GM21360 (cell line): ENCODE measurements around the gene TAS2R41.
A peak's percentile ranks its signal among the peaks of the same experiment; 100 is the strongest.

Source experiments
- ATAC-seq: cut with Tn5 transposase; IDR thresholded peaks from one replicate; pipeline ENCODE4 v1.9.1; 2021; ENCODE audit warnings: mild to moderate bottlenecking, moderate library complexity; ENCODE audit not compliant: unreplicated experiment

TAS2R41 gene, protein sequence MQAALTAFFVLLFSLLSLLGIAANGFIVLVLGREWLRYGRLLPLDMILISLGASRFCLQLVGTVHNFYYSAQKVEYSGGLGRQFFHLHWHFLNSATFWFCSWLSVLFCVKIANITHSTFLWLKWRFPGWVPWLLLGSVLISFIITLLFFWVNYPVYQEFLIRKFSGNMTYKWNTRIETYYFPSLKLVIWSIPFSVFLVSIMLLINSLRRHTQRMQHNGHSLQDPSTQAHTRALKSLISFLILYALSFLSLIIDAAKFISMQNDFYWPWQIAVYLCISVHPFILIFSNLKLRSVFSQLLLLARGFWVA

DNA sequence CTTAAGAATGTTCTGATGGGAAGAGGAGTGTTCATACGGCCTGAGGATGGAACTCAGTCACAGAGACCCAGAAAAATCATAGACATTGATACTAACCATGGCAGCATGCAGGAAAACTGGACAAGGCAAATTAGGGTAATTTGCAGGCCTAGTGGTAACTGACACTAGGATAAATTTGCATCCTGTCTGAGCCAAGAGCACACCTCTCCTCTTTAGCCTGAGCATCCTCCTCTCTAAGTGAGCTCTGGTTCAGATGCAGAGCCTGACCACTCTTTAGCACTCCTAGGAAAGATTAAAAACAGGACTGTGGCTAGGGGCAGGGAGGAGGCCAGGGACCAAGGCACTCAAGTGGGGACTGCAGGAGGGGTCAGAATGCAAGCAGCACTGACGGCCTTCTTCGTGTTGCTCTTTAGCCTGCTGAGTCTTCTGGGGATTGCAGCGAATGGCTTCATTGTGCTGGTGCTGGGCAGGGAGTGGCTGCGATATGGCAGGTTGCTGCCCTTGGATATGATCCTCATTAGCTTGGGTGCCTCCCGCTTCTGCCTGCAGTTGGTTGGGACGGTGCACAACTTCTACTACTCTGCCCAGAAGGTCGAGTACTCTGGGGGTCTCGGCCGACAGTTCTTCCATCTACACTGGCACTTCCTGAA, at the start of gene TAS2R41:
Gene TAS2R41, plus strand, starts transcription at position 373 of the 650 bp plus-strand sequence. Its CDS starts 0 bp downstream, at position 373.
- ATAC-seq: no peak

DNA sequence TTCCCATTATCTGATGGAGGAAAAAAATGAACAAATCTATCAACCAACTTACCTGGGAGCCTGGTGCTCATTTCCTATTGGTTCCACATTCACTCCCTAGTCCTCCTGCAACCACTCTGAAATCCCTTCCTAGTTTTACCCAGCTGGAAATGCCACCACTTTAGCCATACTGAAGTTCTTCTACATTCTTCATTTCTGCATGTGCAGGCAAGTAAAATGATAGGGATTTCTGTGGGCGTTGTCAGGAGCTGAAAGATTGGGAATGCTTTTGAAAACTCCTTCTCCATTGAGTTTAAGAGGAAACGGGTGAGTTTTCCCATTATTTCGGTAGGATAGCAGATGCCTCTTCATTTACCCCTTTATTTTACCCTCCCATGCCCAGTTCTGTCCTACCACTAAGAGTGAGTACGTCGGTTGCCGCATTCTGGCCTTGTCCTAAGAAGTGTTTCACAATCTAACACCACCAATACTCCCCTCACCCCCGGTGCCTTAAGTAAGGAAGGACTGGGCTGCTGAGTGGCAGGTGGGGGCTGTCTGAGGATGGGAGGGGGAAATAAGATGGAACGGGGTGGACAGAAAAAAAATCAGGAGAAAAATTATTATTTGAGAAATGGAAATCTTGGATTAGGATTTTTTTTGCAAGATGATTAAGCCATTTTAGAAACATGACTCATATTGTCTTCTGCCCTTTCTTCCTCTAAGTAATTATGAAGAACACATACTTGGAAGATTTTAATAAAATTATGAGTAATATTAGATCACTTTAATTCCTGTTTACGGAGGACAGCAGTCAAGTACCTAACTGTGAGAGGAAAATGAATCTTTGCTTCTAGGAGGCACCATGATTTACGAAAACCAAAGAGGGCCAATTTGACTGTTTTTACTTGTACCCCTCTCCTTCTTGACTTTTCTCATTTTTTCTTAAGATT, 47.6 kb upstream of the TAS2R41 start:
- ATAC-seq: no peak

DNA sequence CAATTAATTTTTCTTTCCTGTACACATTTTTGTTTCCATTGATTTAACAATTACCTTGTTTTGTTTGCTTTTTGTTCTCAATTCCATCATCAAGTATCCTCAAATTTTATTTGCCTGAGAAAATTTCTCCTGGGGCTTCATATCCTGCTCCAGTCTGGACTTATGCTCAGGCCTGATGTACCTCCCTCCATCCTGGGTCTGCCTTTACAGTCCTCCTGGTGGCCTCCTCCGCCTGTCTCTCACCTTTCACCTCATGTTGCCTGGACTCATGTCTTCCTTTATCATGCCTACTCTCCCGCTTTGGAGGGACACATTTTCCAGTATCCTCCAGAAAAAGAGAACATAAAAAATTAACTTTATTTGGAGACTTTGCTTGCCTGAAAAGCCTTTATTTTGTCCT, 46.6 kb upstream of the TAS2R41 start:
- ATAC-seq: no peak

DNA sequence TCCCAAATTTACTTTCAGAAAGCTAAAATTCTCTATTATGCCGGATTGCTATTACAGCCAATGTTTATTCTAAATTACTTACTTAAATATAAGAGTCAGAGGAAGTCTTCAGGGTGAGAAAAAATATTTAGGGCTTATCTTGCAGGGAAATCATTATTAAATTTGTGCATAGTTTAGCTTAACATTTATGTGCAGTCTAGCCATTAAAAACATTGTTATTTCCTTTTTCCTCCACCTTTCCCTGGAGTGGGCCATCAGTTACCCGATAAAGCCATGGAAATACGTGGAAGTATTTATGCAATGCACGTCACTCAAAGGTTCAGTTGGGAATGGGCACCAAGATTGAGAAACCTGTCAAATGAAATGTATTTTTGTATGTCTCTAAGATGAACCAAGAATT, 43.9 kb upstream of the TAS2R41 start:
- ATAC-seq: no peak

DNA sequence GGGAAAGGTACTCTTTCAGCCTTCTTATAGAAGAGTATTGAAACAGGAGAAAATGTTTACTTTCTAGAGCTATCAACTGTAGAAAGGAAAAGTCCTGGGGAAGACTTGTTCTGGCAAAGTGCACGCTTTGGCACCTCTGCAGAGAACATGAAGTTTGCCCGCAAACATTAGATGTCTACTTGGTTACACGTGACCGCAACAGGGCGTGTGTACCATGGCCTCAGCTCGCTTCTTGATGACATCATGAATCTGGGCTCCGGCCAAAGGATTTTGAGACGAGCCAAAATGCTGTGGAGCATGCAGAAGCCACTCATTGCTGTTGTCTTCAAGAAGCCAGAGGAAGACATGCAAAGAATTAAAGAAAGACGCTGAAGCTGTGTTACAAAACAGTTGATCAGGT, 43.0 kb upstream of the TAS2R41 start:
- no peak for ATAC-seq

DNA sequence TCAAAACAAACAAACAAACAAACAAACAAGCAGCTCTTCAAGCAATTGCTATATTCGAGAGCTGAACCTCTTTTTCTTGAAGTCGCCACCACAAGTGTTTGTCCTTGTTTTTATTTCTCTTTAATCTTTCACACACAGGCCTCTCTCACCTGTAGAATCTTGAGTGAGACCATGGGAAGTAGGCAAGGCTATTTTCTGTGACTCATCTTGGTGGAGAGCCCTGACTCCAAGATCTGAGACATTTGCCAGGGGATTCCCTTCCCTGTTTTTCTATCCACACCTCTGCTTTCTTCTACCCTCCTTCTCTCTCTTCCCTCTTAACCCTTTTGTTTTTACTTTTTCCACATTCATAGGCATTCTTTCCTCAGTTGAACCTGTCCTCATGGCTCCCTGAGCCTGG, 42.4 kb upstream of the TAS2R41 start:
- no peak for ATAC-seq

DNA sequence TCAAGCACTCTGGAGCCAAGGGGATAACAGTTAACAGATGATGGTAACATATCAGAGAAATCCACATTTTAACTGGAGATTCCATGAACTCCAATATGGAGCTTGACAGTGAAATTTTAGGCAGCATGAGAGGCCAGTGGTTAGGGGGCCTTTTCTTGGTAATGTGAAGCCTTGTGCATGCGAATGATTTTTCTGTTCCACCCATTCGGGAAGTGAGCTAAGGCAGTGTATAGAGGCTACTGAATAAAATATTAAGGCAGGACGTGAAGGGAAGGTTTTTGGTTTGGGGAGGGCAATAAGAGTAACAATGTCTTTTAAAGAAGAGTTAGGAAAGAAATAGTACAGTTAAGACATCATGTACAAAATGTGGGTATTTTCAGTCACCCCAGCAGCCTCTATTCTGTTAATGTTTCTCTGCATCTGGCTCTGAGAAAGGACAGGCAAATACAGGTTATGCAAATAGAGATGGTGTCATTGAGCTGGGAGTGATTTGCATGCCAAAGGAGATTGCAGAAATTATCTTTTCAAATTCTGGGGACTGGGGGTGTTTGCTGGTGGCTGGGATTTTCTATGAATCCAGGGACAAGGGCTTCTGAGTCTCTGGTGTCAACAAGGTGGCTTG, 41.2 kb upstream of the TAS2R41 start:
- ATAC-seq: peak; percentile 53

DNA sequence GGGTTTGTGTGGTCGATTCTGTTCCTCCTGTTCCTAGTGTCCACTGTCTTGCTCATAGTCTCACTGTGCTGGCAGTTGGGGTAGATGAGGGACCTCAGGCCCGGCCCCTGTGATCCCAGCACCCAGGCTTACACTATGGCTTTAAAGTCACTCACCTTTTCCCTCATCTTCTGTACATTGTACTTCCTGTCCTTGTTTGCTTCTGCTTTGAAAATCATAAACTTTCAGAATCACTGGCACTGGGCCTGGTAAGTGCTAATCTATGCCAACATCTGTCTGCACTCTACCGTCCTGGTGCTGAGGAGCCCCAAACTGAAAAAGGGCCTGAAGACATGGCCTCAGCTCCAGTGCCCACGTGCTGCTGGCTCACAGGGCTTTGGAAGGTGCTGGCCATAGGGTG, 40.1 kb upstream of the TAS2R41 start:
- ATAC-seq: peak; percentile 40

DNA sequence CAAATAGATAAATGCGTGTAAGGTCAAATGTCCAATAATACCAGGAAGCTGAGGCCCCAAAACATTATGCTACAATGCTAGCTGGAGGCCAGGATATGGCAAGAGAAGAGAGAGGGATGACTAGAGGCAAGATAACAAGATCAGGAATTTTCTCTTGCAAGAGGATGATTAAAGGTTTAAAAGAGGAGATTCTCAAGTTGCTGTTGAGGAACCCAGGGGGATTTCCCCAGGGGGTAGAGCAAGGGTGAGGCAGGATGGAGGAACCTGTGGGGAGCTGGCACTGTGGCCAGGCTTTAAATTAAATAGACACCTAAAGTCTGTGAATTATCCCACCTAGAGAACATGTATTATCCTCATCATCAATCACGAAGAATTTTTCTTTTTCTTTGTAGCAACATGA, 37.8 kb upstream of the TAS2R41 start:
- no peak for ATAC-seq

DNA sequence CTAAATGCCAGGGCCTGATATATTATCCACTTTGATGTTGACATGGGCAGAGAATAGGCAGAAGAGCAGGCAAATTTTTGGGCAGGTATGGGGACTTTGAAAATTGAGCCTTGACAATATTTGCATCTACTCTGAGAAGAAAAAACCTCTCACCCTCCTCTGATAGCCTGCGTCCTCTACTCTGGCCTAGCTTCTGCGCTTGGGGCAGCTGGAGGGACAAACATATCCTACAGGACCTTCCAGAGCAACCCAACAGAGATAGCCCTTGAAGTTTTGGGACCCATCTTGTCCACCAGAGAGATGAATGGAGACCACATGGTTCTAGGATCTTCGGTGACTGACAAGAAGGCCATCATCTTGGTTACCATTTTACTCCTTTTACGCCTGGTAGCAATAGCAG, 34.5 kb upstream of the TAS2R41 start, which contains the start of gene TAS2R60:
Gene TAS2R60, plus strand, starts transcription at position 301 of the 400 bp plus-strand sequence. Its CDS starts 0 bp downstream, at position 301.
- no peak for ATAC-seq

DNA sequence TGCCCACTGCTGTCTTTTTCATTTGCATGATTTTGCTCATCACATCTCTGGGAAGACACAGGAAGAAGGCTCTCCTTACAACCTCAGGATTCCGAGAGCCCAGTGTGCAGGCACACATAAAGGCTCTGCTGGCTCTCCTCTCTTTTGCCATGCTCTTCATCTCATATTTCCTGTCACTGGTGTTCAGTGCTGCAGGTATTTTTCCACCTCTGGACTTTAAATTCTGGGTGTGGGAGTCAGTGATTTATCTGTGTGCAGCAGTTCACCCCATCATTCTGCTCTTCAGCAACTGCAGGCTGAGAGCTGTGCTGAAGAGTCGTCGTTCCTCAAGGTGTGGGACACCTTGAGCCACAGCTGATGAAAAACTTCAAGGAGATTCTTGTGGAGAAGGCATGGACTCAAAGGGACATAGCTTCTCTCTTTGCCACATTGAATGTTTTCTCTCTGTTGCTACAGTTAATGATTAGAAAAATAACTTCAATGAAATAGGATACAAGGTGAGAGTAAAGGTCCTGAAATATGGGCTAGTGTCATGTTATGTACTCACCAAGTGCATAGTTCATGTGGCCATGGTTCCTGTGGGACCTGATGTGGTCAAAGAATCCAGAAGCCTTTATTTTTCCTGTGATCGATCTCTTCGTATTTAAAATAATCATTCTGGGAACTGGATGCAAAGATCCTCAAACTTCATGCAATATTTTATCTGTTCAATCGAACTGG, 33.5 kb upstream of the TAS2R41 start:
- no peak for ATAC-seq

DNA sequence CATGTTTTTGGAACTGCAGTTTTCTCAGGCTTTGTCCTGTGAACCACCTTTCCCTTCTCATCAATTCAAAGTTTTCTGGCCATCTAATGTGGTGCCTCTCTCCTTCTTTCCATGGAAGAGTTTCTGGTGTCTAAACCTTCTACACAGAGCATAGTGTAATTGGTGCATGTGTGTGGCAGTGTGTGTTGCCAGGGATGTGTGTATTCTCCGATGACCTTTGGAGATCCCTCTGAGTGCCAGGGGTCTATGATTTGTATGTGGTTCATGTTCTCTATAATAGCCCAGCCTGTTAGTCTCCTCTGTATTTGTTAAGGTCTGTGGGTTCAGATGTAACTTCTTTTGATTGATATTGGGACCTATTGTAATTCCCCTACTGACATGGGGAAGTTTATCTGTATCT, 32.9 kb upstream of the TAS2R41 start:
- no peak for ATAC-seq

DNA sequence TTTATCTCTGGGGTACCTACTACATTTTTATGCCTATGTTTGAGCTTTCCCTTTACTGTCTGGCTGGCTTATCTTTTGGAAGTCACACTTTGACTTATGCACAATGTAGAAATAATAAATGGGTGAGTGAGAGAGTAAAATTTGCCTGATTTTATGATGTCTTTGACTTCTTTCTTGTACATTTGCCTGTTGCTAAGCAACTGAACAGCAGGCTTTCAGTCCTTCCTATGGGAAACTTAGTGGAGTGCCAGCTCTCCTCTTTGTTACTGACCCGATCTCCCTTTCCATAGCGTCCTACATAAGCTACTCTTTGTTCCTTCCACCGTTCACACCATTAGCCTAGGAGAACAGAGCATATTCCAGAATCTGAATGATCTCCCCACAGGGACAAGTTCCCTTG, 30.2 kb upstream of the TAS2R41 start:
- no peak for ATAC-seq

DNA sequence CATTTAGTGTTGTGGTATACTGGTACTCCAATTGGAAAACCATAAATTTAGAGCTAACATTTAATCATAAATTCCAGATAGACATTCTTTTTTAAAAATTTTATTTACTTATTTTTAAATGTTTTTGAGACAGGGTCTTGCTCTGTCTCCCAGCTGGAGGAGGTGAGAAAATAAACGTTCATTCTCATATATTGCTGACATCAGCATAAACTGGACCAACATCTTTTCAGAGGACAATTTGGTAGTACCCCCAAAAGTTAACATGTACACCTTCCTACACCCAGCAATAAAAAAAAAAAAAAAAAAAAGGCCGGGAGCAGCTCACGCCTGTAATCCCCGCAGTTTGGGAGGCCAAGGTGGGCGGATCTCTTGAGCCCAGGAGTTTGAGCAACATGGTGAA, 29.2 kb upstream of the TAS2R41 start:
- ATAC-seq: no peak

DNA sequence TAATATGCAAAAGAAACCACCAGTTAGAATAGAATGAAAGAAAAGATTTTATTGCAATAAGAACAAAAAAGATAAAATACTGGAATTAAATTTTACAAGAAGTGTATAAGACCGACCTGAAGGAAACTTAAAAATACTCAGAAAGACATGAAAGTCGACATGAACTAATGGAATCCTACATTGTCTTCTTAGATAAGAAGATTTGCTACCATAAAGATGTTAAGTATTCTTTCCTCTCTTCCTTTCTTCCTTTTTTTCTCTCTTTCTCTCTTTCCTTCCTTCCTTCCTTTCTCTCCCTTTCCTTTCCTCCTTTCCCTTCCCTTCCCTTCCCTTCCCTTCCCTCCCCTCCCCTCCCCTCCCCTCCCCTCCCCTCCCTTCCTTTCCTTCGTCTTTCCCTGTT, 27.9 kb upstream of the TAS2R41 start:
- ATAC-seq: no peak

DNA sequence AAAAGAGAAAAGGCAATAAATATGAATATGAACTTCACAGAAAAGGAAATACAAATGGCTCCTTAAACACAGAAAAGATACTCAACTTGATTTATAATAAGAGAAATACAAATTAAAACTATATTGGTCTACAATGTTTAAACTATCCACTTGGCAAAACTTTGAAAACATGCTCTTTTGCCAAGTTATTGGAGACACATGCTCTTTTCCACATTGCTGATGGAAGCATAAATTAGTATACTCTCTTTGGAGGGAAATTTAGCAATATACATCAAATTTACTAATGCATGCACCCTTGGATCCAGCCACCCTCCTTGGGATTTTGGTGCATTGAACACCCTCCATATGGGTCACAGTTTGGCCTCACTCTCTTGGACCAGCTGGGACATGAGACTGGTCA, 26.6 kb upstream of the TAS2R41 start:
- no peak for ATAC-seq

DNA sequence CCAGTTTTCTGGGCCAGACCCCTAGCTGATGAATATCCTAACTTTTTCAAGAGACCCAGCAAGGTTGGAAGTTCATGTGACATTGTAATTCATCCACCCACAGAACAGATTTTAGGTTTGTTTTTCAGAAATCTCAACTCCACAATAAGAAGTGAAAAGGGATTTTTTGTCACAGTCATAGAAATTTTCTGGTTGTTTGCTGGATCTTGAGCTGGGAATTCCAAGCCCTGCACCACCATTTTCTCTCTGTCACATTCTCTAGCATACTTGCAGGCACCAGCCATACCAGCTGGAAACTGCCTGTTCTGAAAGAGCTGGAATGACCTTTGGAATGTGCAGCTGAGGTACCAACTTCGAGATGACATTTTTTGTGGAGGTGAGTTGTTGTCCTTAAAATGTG, 25.9 kb upstream of the TAS2R41 start:
- no peak for ATAC-seq

DNA sequence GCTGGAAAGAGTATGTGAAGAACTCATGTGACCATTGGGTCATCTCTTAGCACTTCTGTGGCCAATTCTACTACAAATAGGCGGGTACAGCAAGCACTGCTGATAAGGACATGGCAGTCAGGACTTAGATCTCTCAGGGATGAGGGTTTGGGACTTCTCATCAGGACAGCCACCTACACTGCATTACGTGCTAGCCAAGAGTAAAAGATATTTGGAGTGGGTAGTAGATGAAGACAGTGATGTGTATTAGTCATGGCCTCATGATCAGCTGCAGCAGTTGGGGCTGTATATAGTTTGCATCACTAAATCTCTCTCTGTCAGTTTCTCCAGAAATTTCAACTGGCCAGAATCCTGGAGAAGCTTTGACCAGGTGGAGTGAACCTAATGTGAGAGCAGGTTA, 25.2 kb upstream of the TAS2R41 start:
- no peak for ATAC-seq

DNA sequence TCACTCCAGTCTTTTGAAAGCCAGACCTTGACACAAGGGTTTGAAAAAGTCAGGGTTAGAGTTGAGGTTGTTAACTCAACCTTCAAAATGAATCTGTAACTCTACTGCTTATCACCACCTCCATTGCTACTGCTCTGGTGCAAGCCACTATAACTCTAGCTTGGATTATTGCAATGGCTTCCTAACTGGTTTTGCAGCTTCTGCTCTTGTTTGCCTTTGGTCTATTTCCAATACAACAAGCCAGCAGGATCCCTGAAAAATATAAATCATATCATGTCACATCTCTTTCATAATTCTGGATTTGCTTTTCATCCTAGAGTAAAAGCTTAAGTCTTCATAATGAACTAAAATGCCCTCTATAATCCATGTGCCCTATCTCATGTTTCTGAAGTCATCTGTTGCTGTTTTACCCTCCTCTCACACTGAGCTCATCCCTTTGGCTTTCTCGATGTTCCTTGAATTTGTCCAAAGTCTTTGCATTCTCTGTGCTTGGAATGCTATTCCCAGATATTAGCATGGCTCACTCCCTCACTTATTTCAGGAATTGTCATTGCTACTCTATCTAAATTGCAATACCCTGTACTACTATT, 23.5 kb upstream of the TAS2R41 start:
- no peak for ATAC-seq

DNA sequence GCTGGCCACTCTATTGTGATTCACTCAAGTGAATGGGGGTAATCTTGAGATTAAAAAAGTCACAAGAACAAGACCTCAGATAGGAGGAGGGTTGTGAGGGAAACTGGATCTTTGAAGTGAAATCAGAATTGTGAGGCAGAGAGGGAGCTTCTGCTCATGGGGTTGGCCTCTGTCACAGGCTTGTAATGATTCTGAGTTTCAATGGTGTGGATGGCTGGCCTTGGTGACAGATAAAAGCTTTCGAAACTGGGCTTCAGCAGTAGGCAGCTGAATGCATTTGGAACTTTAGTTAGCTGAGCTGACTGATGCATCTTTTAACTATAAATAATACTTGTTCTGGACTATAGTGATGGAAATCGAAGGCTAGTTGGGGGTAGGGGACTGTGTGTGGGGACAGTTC, 22.2 kb upstream of the TAS2R41 start:
- no peak for ATAC-seq
